Fibroblast of skin of left quadriceps (primary cell): Measurements from ENCODE around the gene CLNK.
A peak's percentile ranks its signal among the peaks of the same experiment; 100 is the strongest.
"Not testable (repeated sequence)": the region's sequence is repeated elsewhere in the genome, so short reads cannot be mapped to it uniquely, and the experiment has no call there.

ENCODE experiments used
- DNase-seq, 2 experiments: peaks; one replicate each; pipeline ENCODE4 v3.0.0-alpha.2; 2013; ENCODE audit warnings: low read depth in 2 of 2

Gene CLNK

DNA sequence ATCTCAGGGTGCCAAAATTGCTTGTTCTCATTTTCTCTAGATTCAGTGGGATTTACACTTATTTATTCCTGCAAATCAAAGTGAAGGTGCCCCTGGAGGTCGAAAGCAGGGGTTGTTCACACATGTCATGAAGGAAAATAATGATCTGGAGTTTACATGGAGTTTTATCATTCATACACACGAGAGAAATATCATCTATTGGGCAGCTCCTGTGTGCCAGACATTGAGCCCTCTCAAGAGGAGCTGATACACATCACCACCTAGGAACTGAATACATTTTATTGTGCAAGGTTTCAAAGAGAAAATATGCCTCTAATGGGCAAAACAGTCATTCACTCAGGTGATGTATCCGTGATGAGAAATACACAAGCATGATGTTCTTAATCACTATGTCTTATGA is 23.5 kb downstream of the CLNK start:
- no peak for DNase-seq

- DNase-seq = no peak
Observed at GRCh38 chr4:10659251-10659650, 25.3 kb downstream of the CLNK start.

DNA sequence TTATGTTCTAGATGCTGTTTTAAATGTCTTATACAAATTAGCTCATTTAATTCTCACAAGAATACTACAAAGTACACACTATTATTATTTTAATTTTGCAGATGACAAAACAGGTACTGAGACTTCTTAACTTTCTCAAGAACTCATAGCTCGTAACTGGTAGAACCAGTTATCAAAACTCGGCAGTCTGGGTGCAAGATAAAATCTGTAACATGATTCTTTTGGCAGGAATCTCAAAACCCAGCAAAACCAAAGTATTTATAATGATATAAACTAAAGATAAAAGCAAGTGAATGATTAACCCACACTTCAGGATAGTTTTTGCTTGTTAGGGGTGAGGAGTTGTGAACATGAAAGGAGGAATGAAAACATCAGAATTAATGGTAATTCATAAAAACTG is 27.6 kb downstream of the CLNK start:
- DNase-seq = no peak

GRCh38 chr4:10656420-10656819 is 28.1 kb downstream of the CLNK start:
- DNase-seq = no peak

DNA sequence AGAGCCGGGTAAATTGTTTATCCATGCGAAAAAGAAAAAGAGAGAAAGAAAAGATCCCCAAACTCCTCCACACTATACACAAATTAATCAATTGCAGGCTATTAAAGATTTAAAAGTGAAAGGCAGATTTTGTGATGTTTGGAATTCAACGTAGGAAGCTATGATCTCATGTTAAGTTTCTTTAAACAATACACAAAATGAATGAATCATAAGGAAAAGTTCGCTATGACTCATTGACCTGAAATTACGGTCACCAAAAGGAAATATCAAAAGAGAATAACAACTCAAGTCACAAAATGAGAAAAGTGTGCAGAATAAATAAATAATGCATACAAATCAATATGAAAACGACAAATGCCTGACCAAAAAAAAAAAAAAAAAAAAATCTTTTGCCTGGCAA is 28.6 kb downstream of the CLNK start:
- DNase-seq = peak; percentile 15 to 25

- no peak for DNase-seq
Observed at GRCh38 chr4:10648479-10648878, 36.1 kb downstream of the CLNK start.

GRCh38 chr4:10647846-10648245 is 36.7 kb downstream of the CLNK start:
- DNase-seq = no peak

- DNase-seq = no peak
Observed at GRCh38 chr4:10643600-10644425, 40.8 kb downstream of the CLNK start.

GRCh38 chr4:10640561-10641201 is 43.9 kb downstream of the CLNK start:
- DNase-seq = peak; percentile 38 to 48

GRCh38 chr4:10639664-10640063 is 44.9 kb downstream of the CLNK start:
- DNase-seq = no peak

DNA sequence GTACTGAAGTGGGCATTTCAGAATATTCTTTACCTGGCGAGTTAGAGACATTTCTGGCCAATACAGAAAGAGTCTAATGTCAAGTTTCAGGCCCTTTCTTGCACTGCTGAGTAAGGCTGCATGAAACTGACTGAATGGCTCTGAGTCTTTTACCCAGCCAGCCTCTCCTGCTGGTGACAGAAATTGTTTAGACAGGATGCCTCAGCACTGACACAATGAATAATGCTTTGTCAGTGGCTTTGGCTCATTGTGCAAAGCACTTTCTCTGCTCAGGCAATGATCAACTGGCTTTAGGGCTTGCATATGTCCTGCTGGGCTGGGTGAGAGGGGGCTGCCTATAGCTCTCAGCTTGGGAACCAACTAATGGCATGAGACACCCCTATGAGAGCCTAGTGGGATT is 45.5 kb downstream of the CLNK start:
- DNase-seq = no peak

GRCh38 chr4:10635091-10635490 is 49.5 kb downstream of the CLNK start:
- no peak for DNase-seq

GRCh38 chr4:10629394-10629793 is 55.2 kb downstream of the CLNK start:
- no peak for DNase-seq

- no peak for DNase-seq
Observed at GRCh38 chr4:10625131-10625530, 59.4 kb downstream of the CLNK start.

DNA sequence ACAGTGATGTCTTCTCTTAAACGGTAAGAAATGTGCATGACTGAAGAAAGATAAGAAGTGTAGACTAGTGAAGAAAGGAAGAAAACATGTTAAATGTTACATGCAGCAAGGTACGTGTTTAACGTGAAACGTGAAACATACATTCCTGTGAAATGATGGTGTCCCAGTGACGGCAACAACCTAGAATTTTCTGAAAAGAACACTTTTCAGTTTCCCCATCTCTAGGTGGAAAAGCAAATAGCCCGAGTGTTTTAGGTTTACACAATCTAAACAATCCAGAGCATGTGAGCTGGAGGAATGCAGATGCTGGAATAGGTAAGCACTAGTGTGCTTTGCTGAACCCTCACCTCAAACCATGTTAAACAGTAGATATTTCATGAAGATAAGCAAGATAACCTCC is 60.7 kb downstream of the CLNK start:
- DNase-seq = no peak

DNA sequence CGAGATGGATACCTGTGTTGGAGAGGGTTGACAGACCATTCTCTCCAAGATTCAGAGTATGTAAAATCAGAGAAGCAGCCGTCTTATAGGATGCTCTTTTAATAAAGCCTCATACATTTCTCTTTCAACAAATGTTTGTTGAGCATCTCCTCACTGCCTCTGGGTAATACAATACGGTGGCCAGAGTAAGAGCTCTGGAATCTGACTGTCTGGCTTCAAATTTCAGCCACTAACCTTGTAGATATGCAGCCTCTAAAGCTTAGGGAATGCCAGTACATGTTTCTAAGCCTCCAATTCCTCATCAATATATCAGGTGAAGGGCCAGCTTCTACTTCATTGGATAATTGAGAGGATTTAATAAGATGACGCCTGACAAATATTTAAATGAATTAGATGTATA is 61.3 kb downstream of the CLNK start:
- no peak for DNase-seq

DNA sequence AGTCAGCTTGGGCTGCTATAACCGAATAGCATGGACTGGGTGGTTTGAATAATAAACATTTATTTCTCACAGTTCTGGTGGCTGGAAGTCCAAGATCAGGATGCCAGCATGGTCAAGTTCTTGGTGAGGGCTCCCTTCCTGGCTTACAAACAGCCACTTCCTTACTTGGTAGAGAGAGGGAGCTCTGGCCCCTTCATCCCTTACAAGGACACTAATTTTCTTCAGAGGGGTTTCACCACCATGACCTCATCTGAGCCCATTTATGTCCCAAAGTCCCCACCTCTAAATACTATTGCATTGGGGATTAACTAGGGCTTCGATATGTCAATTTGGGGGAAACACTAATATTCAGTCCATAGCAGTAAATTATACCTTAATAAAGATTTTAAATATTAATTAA is 61.8 kb downstream of the CLNK start:
- no peak for DNase-seq

DNA sequence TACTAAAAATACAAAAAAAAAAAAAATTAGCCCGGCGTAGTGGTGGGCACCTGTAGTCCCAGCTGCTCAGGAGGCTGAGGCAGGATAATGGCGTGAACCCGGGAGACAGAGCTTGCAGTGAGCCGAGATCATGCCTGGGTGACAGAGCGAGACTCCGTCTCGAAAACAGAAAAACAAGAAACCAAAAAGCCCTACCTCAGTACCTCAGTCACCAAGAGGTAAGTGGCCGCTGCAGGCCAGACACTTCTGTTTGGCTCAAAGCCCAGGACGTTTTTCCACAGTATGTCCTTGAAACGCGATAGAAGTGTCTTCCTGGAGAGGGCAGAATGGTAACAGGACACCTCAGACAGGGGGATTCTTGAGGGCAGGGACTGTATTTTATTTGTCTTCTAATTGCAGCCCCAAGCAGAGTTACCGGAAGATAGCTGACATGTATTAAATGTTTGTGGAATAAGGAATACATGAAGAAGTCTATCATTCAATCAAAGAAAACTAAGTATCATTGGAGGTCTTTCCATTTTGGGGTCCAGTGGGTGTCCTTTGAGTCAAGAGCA is 63.6 kb downstream of the CLNK start:
- DNase-seq = no peak

DNA sequence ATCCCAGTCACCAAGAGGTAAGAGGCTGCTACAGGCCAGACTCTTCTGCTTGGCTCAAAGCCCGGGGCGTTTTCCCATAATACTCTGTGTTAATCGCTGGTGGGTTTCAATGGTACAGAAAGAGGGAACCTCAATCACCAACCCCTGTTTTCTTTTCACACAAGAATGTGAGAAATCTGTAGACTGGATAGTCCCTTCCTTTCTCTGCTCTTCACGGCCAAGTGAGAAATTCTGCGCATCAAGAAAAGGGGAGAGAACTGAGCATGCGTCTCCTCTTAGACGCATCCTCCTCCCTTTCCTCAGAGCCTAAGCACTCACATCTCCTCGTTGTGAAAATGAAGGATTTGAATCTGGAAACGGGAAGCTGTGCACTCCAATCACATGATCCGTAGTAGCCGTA is 64.7 kb downstream of the CLNK start:
- no peak for DNase-seq

DNA sequence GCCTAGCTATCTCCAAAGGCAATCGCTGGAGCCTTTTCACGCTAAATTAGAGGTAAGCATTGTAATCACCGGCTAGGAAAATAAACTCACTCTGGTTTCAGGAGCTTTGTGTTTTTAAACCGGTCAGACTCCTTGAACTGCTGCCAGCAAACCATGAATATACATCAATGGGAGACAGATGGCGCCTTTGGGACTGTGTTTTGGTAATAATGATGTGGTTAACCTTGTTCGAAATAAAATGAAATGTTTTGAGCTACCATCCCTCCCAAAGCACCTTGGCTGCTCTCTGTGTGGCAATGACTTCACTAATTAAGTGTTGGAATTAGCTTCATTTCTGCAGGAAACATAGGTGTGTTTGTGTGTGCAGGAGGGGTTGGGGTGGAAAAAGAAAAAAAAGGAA is 65.3 kb downstream of the CLNK start:
- peak in 1 of 2 experiments; percentile 41 for DNase-seq

DNA sequence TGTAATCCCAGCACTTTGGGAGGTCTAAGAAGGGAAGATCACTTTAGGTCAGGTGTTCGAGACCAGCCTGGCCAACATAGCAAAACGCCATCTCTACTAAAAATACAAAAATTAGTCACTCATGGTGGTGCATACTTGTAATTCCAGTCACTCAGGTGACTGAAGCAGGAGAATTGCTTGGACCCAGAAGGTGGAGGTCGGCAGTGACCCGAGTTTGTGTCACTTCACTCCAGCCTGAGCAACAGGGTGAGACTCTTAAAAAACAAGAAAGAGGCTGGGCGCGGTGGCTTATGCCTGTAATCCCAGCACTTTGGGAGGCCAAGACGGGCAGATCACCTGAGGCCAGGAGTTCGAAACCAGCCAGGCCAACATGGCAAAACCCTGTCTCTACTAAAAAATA is 69.6 kb downstream of the CLNK start:
- DNase-seq = not testable (repeated sequence)

- no peak for DNase-seq
Observed at GRCh38 chr4:10613926-10614478, 70.6 kb downstream of the CLNK start.

- no peak for DNase-seq
Observed at GRCh38 chr4:10612476-10612875, 72.1 kb downstream of the CLNK start.
